ENCODE results near the gene PLXND1.

Gene PLXND1

DNA sequence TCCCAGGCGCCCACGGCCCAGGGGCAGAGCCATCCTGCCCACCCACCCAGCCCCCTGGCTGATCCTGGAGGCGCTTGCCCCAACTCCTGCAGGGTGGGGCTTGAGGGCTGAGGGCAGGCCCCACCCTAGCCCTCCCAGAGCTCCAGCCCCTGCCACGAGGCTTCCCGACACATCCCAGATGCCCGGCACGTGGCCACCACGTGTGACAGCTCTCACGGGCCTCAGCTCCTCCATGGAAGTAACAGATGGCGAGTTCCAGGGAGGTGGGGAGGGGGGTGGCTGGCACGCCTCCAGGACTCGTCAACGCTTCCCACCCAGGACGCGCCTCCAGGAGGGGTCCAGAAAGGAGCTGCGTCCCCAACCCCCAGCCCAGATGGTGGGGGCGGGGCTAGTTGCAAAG, 29.1 kb downstream of the PLXND1 start:
- DNase-seq: no peak
- in situ Hi-C loops (cut with HindIII; ENCODE audit: low pct_ligation_motif_present, low pct_unique_long_range_greater_than_20kb, low sequenced_read_pairs): no loop called here

DNA sequence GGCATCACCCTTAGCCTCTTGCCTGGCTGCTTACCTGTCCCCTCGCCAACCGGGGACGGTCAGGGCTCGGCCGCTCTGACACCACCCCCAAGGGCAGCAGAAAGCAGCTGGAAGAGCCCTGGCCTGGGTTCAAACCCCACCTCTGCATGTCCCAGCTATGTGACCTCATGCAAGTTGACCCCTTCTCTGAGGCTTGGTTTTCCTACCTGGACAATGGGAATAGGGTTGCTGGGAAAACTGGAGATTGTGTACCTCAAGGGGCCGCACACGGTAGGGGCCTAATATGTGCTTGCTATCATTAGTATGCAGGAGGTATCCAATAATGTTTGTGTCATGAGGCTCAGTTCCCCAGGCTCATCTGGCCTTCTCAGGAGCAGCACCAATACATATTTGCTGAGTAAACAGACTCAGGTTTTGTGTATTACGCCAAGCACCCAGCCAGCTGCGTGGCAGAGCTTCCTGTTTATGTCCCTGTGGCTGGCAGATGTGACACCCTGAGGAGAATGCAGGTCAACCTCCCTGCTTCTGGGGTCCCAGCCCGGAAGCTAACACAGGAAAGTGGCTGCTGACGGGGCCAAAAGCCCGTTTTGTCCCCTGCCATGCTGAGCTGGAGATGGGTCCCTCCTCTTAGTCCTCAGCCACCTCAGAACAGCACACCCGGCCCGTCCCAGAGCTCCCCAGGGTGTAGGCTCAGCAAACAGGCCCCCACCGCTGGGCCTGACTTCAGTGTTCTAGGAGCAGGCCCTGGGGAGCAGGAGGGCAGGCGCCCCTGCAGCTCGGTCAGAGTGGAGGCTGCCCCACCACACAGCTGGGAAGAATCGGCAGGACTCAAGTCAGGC, 29.7 kb downstream of the PLXND1 start:
- in situ Hi-C loops (cut with HindIII; ENCODE audit: low pct_ligation_motif_present, low pct_unique_long_range_greater_than_20kb, low sequenced_read_pairs): no loop called here
- DNase-seq: no peak

DNA sequence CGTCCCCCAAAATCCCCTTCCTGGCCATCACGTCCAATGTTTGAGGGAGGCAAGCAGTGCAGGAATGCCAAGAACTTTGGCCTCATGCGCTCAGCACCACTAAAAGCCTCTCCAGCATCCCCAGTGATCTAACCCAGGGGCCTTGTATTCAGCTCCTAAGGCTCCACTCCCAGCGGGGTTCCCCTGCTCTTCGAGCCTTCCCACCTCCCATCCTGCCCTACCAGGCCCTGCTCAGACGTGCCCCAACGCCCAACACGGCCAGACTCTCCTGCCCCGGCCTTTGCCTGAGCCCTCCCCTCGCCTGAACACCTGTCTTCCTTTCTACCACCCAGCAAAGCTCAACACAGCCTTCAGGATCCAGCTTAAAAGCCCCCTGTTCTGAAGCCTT, 30.5 kb downstream of the PLXND1 start:
- DNase-seq: no peak
- in situ Hi-C loops (cut with HindIII; ENCODE audit: low pct_ligation_motif_present, low pct_unique_long_range_greater_than_20kb, low sequenced_read_pairs): no loop called here

DNA sequence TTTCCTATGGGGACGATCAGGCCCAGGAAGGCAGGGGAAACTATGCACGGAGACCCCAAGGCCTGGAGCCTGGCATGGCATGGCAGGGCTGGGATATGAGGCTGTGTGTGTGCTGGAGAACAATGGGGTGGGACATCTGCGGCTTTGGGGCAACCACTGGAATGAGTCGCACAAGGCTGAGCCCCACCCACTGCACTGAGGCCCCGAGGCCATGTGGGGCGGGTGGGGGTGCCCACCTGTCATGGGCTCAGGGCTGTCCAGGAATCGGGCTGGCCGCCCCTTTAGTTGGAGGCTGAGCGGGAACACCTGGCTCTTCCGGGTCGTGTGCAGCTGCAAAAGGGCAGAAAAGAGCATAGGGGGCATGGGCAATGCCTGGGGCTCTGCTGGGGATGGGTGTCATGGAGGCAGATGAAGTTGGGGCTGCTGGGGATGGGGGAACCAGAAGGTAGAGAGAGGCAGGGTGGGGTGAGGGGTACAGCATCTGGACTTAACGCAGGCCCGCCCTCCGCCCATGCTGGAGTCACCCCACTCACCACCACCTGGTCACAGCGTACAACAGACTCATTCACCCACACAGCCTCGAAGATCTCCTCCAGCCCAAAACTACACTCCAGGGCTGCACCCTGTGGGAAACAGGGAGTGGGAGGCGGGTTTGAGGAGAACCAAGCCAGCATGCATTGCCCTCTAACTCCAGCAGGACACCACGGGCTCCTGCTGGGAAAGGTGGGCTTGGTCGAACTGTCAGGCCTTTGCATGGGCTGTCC, 31.1 kb downstream of the PLXND1 start:
- DNase-seq: no peak
- in situ Hi-C loops (cut with HindIII; ENCODE audit: low pct_ligation_motif_present, low pct_unique_long_range_greater_than_20kb, low sequenced_read_pairs): no loop called here

DNA sequence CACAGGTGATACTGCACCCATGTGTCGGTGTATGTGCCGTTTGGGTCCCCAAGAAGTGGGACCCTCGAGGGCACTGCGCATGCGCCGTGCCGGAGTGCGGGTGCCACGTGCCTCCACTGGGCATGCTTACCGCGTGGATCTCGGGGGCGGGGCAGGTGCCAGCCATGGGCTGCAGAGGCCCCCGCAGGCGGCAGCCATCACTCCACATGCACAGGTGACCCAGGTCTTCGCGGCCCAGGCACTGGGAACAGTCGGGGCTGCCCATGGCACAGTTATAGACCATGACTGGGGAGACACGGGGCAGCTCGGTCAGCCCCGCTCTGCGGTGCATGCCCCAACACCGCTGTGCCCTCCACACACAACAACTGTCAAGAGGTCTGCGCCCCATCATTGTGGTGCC, 32.3 kb downstream of the PLXND1 start:
- no peak for DNase-seq
- in situ Hi-C loops (cut with HindIII; ENCODE audit: low pct_ligation_motif_present, low pct_unique_long_range_greater_than_20kb, low sequenced_read_pairs): no loop called here

DNA sequence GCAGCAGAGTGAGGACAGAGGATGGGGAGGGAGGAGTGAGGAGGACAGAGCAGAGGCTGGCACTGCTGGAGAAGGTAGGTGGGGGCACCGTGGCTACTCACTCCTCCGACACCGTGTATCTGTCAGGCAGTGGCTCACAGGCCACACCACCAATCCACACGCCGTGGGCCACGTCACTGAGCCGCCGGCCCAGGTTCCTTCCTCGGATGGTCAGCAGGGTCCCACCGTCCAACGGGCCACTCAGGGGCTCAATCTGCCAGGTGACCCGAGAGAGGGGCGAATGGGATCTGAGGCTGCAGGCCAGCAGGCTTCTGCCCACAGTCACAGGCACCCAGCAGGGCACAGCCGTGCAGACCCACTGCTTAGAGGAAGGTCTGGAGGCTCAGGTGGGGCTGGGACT, 33.0 kb downstream of the PLXND1 start:
- no peak for DNase-seq
- in situ Hi-C loops (cut with HindIII; ENCODE audit: low pct_ligation_motif_present, low pct_unique_long_range_greater_than_20kb, low sequenced_read_pairs): no loop called here

DNA sequence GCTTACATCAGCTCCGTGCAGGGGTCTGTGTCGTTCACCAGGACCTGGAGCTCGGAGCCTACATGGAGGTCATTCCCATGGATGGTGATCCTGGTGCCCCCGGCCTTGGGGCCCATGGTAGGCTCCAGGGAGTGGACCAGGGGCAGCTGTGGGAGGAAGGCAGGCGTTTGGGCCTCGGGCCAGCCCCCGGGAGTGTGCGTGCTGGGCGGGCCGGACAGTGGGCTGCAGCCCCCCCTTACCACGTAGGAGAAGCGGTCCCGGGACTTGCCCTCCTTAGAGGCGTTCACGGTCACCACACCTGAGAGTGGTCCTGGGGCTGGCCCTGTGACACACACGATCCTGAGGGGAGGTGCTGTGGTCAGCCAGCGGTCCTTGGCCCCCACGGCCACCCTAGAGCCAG, 33.9 kb downstream of the PLXND1 start:
- in situ Hi-C loops (cut with HindIII; ENCODE audit: low pct_ligation_motif_present, low pct_unique_long_range_greater_than_20kb, low sequenced_read_pairs): no loop called here
- DNase-seq: no peak

DNA sequence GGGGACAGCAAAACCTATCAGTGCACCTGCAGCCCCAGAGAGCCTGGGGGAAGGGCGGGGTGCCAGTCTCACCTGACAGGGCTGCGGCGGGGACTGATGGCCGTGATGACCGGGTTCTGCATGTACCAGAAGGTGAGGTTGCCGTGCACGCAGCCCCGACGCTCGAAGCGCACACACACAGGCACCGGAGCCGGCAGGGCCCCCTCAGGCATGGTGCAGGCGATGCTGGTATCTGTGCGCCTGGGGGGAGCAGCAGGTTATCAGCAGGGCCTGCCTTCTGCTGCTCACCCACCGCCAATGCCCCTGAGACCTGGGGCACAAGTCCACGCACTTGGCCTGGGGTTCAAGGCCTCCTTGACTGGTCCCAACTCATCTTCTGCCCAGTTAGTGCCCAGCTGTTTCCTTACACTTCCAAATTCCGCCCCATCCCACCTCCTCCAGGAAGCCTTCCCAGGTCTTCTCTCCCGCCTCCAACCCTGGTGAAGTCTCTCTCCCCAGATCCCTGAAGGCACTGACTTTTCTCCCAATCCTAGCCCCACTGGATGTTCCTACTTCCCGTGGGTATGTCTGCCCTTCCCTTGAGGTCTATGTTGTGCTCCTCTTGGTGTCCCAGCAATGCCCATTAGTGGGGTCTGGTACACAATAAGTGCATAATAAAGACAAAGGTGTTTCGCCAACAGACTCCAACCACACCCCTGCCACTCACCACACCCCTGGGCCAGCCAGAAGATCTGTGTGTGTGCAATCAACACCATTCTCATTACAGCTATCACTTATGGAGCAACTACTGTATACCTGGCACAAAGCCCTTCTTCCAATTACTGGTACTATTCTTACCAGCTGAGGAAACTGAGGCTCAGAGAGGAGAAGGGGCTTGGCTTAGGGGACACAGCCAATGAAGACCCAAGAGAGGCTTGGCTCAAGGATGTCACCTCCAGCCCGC, 34.6 kb downstream of the PLXND1 start:
- in situ Hi-C loops (cut with HindIII; ENCODE audit: low pct_ligation_motif_present, low pct_unique_long_range_greater_than_20kb, low sequenced_read_pairs): no loop called here
- no peak for DNase-seq

DNA sequence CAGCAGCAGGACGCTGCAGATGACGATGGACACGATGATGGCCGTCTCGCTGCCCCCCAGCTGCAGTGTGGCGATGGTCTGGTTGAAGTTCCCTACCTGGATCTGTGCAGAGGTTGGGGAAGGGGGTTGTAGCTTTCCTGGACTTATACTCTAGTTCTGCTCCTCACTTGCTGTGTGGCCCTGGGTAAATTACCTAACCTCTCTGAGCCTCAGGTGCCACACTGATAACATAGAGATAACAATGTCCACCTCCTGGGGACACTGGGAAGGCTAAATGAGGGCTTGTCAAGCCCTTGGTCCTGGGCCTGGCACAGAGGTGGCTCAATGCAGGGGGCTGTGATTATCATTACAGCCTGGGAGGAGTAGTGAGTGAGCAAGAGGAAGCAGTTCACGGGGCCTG, 36.6 kb downstream of the PLXND1 start:
- in situ Hi-C loops (cut with HindIII; ENCODE audit: low pct_ligation_motif_present, low pct_unique_long_range_greater_than_20kb, low sequenced_read_pairs): no loop called here
- DNase-seq: no peak

DNA sequence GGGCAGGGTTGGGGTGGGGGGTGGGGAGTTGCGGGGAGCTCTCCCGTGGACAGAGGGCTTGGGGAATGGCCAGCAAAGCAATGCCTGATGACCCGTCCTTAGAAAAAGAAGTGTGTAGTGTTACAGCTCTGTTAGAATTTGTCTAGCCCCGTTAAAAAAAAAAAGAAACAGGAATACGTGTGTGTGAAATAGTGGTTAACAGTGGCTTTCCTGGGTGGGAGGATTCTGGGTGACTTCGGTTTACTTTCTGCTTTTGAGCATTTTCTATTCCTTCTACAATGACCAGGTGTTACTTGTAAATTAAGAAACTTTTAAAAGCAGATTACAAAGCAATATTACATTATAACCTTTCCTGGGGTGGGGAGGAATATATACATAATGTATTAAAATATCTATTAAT, 38.5 kb downstream of the PLXND1 start:
- DNase-seq: no peak
- in situ Hi-C loops (cut with HindIII; ENCODE audit: low pct_ligation_motif_present, low pct_unique_long_range_greater_than_20kb, low sequenced_read_pairs): no loop called here

DNA sequence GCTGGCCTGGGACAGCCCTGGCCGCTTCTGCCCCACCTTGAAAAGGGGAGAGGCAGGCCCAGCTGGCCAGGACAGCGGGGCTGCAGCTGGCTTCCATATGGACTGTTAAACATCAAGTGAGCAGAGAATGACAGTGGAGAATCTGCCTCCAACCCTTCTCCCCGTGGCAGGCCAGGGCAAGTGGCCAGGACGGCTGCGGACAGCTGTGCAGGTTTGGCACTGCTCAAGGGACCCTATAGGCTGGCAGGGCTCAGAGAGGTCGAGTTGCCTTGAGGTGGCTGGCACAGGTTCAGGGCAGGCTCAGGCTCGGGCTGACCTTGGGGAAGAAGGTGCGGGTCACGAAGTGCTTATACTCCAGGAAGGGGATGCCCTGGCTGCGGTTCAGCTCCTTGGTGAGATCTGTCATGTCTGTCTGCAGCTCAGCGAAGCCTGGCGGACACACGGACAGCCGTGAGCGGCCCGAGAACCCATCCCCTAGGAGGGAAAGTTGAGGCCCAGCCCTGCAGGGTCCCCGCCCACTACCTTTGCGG, 39.2 kb downstream of the PLXND1 start:
- no peak for DNase-seq
- in situ Hi-C loops (cut with HindIII; ENCODE audit: low pct_ligation_motif_present, low pct_unique_long_range_greater_than_20kb, low sequenced_read_pairs): no loop called here

DNA sequence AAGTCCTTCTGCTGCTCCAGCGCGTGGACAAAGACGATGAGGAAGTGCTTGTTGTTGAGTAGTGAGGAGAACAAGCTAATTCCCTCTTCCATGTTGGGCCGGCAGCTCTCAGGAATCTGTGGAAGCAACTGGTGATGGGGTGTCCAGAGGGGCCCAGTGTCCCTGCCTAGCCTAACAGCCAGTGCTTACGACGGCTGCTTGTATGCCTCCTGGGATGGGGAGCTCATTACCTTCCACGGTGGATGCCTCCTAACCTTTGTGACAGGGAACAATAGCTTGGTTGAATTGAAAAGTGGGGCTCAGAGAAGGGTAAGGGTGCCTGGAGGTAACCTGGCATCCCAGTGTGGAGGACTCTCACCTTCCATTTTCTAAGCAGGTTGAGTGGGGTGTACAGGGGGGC, 40.6 kb downstream of the PLXND1 start:
- in situ Hi-C loops (cut with HindIII; ENCODE audit: low pct_ligation_motif_present, low pct_unique_long_range_greater_than_20kb, low sequenced_read_pairs): no loop called here
- DNase-seq: no peak

DNA sequence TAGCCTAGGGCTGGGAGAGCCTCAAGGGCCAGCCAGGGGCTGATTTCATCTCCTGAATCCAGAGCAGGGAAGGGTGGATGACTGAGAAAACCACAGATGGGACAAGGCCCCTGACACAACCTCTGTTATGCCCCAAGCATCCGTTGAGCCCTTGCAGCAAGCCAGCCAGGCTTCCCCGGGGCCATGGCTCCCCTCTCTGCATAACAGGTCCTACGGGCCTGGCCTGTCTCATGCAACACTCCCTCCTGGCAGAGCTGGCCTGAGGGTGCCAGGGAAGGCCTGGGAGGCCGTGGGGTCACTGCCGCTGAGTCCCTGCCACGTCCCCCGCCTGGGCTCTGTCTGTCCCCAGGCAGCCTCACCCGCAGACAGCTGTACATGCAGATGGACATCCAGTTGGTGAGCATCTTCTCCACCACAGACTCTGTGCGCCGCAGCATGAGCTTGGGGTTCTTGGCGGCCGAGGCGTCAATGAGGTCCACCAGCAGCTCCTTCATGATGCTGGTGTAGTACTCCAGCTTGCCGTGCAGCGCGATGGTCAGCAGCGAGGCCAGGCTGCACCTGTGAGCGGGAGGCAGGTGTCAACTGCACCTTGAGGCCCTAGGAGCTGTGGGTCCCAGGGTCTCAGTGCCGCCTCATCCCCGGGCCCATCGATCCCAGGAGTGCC, 41.4 kb downstream of the PLXND1 start:
- no peak for DNase-seq
- in situ Hi-C loops (cut with HindIII; ENCODE audit: low pct_ligation_motif_present, low pct_unique_long_range_greater_than_20kb, low sequenced_read_pairs): no loop called here

DNA sequence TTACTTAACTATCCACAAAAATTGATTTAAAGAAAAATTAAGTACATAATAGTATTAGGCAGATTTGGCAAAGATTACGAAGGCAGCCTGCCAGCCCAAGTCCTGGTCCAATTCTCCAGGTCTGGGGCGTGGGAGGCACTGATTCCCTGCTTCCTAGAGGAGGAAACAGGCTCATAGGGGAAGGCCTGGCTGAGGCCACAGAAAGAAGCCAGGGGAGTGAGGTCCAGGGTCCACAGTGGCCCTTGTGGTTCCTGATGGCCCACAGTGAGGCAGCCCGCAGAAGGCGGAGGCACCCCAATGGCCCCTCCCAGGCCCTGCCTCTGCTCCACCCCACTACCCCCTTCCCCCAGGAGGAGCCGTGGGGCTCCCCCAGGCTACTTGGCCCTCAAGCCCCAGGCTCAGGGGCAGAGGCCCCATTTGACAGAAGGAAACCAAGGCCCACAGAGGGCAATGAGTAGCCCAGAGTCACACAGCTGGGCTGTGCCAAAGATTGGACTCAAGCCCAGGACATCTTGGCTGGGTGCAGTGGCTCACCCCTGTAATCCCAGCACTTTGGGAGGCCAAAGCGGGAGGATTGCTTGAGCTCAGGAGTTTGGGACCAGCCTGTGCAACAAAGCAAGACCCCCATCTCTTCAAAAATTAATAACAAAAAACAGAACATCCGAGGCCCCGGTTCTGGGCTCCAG, 42.5 kb downstream of the PLXND1 start:
- in situ Hi-C loops (cut with HindIII; ENCODE audit: low pct_ligation_motif_present, low pct_unique_long_range_greater_than_20kb, low sequenced_read_pairs): no loop called here
- no peak for DNase-seq

DNA sequence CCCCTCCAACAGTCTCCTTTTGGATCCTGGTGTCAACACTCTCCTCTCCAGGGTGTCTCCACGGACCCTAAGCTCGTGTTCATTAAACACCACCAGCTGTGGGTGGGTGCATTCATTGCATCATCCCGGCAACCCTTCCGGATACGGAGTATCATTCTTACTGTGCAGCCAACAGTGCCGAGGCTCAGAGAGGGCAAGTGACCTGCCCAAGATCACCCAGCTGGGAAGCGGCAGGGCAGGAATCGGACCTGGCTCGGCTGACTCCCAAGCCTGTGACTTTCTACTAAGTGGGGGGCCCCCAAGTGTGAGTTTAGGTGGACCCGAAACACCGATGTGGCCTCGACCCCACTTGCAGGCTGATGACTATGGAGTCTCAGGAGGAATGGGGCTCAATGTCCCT, 43.1 kb downstream of the PLXND1 start:
- no peak for DNase-seq
- in situ Hi-C loops (cut with HindIII; ENCODE audit: low pct_ligation_motif_present, low pct_unique_long_range_greater_than_20kb, low sequenced_read_pairs): no loop called here

DNA sequence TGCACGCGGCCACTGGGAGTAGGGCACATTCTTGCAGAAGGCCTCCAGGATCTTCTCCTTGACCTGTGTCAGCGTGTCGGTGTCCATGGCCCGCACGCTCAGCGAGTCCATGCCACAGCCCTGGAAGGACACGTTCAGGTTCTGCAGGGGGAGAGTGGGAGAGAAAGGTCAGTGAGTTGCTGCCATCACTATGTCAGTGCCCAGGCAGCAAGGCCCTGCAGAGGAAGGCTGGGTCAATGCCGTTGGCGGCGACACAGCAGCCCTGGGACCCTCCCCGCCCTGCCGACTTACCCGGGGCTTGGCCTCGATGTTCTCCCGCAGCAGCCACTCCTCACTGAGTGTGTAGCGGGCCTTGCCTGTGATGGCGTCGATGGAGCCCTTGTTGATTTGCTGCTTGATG, 43.7 kb downstream of the PLXND1 start:
- in situ Hi-C loops (cut with HindIII; ENCODE audit: low pct_ligation_motif_present, low pct_unique_long_range_greater_than_20kb, low sequenced_read_pairs): no loop called here
- DNase-seq: no peak

DNA sequence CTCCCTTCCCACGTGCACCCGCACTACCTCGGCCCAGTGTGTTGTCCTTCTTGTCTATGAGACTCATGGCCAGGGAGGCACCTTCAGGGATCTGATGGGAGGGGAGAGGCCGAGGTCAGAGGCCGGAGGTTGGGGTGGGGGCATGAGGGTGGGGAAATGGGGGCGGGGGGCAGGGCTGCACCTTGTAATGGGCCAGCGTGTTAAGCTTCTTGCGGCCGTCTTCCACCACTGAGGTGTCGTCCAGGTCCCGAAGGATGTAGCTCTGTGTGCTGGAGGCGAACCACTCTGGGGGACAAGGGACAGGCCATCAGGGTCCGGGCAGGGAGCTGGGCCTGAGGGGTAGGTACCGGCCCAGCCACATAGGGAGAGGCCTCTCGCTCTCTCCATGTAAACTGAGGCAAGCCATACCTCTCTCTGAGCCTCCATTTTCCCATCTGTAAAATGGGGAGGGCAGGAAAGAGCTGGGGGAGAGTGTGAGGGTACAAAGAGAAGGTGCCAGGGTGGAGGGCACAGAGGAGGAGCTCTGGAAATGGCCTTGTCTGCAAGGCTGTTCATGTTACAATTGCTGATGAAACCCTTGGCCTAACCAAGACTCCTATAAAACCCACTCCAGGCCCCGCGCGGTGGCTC, 44.7 kb downstream of the PLXND1 start:
- no peak for DNase-seq
- in situ Hi-C loops (cut with HindIII; ENCODE audit: low pct_ligation_motif_present, low pct_unique_long_range_greater_than_20kb, low sequenced_read_pairs): no loop called here

All from ACHN (cell line).